Activated CD8-positive, alpha-beta memory T cell treated with anti-CD3 and anti-CD28 coated beads, Interleukin-2, amount 50 U/mL, for 48 hours (primary cell): ENCODE results near the gene NCK1.

ENCODE experiments used
- DNase-seq: peaks from one replicate; pipeline ENCODE4 v3.0.0-alpha.2; 2020

The NCK1 gene

DNA sequence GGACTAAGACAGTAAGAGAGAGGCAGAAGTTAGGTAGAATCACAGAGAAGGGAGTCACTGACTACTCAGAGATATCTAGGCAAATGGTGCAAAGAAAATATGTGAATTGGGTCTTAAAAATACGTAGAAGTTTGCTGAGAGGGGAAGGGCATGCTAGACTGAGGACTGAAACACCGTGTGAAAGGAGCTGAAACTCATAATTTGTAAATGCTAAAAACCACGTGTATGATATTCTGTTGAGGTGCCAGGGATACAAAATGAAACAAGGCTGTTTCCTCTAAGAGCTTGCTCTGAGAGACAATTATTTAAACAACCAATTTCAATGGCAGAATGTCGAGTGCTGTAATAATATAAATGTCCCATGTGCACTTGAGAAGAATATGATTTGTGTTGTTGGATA lies 47.2 kb downstream of the NCK1 start:
- DNase-seq = no peak

- DNase-seq = no peak
Observed at GRCh38 chr3:136910697-136911096, 48.7 kb downstream of the NCK1 start.

GRCh38 chr3:136913168-136913567 lies 51.2 kb downstream of the NCK1 start:
- DNase-seq = no peak

- no peak for DNase-seq
Observed at GRCh38 chr3:136914739-136915138, 52.7 kb downstream of the NCK1 start.

- DNase-seq = no peak
Observed at GRCh38 chr3:136916223-136916622, 54.2 kb downstream of the NCK1 start.

GRCh38 chr3:136919799-136920580 lies 58.0 kb downstream of the NCK1 start:
- no peak for DNase-seq

GRCh38 chr3:136920904-136921611 lies 59.0 kb downstream of the NCK1 start:
- no peak for DNase-seq

GRCh38 chr3:136925425-136926190 lies 63.6 kb downstream of the NCK1 start:
- no peak for DNase-seq

DNA sequence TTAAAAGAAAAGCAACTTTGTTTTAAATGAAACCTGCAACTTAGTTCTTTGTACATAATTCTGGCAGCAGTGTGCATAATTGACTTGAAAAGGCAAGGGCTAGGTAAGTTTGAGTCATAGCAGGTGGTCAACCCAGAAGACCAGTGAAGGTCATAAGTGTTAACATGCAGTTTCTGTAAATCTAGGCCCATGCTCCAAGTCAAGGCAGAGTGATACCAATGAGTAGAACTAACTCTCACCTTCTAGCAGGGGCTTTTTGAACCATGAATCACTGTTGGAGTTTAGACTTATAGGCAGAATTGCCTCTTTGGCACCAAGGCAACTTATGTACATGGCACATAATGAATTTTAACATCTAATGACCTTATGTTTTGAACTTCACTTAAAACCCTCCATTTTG lies 66.2 kb downstream of the NCK1 start:
- DNase-seq = no peak

GRCh38 chr3:136929977-136930670 lies 68.1 kb downstream of the NCK1 start:
- DNase-seq = no peak

GRCh38 chr3:136931606-136932005 lies 69.6 kb downstream of the NCK1 start:
- no peak for DNase-seq

- DNase-seq = no peak
Observed at GRCh38 chr3:136932523-136932922, 70.5 kb downstream of the NCK1 start.

- DNase-seq = no peak
Observed at GRCh38 chr3:136932978-136933772, 71.2 kb downstream of the NCK1 start.

- no peak for DNase-seq
Observed at GRCh38 chr3:136937175-136937574, 75.2 kb downstream of the NCK1 start.

DNA sequence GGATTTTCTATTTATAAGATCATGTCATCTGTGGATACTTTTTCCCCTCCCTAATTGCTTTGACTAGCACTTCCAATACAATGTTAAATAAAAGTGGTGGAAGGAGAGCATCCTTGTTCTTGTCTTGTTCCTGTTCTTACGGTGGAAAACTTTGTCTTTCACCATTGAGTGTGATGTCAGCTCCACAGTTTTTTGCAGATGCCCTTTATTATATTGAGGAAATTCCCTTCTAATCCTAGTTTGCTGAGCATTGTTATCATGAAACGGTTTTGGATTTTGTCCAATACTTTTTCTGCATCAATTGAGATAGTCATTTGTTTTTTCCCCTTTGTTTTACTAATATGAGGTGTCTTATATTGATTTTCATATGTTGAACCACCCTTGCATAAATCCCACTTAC lies 75.8 kb downstream of the NCK1 start:
- DNase-seq = no peak

DNA sequence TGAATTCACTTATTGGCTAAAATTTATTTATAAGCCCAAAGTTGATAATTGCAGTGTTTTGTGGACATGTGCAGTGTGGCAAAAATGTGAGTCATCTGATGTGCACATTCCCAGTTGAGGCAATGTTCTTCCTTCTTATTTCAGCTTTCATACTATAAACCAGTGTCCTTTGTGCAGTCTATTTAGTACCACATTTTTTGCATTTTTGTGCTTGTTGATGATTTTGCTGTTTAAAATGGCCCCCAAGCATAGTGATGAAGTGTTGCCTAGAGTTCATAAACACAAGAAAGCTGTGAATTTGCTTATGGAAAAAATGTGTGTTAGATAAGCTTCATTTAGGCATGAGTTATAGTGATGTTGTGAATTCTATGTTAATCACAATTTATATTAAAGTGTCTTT lies 76.3 kb downstream of the NCK1 start:
- no peak for DNase-seq

GRCh38 chr3:136939489-136939888 lies 77.5 kb downstream of the NCK1 start:
- no peak for DNase-seq

DNA sequence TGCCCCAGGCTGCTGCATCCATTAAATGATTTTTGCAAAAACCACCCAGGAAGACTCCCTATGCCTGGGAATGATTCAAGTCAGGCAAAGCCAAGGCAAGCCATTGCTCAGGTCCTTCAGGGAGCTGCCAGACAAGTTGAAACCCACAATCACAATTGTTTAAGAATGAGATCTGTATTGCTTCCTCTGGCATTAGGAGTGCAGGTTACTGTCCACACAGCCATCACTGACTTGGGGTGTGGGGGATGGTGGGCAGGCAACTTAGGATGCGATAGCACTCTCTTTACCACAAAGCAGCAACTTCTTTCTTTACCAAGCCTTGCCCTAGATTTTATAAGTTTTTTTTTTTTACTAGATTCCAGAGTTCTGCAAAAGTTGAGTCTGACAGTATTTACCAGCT lies 80.8 kb downstream of the NCK1 start:
- DNase-seq = no peak

GRCh38 chr3:136943436-136943835 lies 81.4 kb downstream of the NCK1 start:
- DNase-seq = no peak

GRCh38 chr3:136946978-136947377 lies 85.0 kb downstream of the NCK1 start:
- no peak for DNase-seq

DNA sequence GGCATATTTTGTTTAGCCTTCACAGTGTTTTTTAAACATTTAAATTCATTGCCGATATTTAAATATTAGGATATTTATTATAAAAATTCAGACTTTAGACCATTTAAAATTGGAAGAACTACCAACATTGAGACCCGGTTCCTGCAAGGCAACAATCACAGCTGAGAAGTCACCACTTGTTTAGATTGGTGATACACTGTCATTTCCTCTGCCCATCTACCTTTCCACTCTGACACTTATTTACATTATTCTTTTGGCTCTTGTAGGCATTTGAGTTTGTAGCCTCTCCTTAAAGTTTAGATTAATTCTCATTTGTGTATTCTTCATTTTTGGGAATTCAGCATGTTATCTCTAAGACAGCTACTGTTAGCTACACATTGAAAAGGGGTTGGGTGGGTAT lies 85.5 kb downstream of the NCK1 start:
- no peak for DNase-seq

DNA sequence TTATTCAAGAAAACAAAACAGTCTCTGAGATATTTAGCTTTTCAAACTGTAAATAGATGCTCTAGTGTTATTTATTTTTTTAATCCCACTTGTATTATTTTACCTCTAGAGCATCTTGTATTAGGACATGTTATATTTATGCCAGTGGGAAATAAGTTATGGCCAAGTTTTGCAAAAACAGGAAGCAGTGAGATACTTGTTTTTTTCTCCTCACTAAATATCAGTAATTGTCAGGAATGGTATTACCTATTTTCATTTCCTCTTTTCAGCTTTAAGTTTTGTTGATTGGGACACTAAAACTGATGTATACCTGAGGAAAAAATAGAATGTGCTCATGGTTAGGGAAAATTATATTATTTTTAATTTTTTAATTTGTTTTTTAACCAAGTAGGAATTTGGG lies 87.1 kb downstream of the NCK1 start:
- DNase-seq = no peak
